ENCODE measurements around the gene ATP6V0E1.

ATP6V0E1 gene

DNA sequence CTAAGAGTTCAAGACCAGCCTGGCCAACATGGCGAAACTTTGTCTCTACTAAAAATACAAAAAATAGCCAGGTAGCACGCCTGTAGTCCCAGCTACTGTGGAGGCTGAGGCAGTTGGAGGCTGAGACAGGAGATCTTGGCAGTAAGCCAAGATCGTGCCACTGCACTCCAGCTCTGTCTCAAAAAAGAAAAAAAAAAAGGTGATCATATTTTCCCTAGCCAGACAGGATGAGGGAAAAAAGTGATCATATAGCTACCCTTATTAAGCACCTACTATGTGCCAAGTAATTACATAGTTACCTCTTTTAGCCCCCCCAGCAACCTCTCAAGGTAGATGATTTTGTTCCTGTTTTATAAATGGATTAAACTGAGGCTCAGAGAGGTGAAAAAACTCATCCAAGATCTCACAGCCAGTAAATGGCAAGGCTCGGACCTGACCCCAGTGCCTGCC is 42.5 kb upstream of the ATP6V0E1 start:
- TF ChIP-seq, protein P1, sequence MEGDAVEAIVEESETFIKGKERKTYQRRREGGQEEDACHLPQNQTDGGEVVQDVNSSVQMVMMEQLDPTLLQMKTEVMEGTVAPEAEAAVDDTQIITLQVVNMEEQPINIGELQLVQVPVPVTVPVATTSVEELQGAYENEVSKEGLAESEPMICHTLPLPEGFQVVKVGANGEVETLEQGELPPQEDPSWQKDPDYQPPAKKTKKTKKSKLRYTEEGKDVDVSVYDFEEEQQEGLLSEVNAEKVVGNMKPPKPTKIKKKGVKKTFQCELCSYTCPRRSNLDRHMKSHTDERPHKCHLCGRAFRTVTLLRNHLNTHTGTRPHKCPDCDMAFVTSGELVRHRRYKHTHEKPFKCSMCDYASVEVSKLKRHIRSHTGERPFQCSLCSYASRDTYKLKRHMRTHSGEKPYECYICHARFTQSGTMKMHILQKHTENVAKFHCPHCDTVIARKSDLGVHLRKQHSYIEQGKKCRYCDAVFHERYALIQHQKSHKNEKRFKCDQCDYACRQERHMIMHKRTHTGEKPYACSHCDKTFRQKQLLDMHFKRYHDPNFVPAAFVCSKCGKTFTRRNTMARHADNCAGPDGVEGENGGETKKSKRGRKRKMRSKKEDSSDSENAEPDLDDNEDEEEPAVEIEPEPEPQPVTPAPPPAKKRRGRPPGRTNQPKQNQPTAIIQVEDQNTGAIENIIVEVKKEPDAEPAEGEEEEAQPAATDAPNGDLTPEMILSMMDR (IDR thresholded peaks at IDR 0.05; ENCODE audit: extremely low read depth, insufficient read depth, missing control alignments) = no peak
- no peak for DNase-seq (ENCODE audit: low spot score)
- in situ Hi-C loops (cut with MboI; ENCODE audit: low pct_unique_long_range_greater_than_20kb, low sequenced_read_pairs, unreplicated experiment) = loop anchor here (25.0 kb wide), 1 partner anchor 454 kb away; no protein-coding TSS in a partner anchor

DNA sequence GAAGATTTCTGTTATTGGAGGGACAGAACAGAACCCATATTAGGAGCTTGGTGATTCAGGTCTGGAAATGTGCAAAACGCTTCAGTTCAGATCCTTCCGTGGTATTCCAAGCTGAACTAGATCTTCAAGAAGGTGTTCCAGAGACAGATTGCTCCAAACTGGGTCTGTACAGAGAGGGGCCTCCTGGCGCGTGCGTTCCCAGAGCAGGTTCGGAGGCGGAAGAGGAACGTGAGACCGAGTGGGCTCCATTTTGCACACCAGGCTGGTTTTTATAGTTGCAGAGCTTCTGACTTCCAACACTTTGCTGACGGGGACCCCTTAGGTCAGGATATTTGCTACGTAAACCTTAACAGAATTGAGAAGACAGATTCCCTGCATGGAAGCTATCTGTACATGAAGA is 41.0 kb upstream of the ATP6V0E1 start:
- in situ Hi-C loops (cut with MboI; ENCODE audit: low pct_unique_long_range_greater_than_20kb, low sequenced_read_pairs, unreplicated experiment) = loop anchor here (25.0 kb wide), 1 partner anchor 455 kb away; no protein-coding TSS in a partner anchor
- DNase-seq (ENCODE audit: low spot score) = no peak
- TF ChIP-seq, protein P1 (IDR thresholded peaks at IDR 0.05; ENCODE audit: extremely low read depth, insufficient read depth, missing control alignments) = no peak

DNA sequence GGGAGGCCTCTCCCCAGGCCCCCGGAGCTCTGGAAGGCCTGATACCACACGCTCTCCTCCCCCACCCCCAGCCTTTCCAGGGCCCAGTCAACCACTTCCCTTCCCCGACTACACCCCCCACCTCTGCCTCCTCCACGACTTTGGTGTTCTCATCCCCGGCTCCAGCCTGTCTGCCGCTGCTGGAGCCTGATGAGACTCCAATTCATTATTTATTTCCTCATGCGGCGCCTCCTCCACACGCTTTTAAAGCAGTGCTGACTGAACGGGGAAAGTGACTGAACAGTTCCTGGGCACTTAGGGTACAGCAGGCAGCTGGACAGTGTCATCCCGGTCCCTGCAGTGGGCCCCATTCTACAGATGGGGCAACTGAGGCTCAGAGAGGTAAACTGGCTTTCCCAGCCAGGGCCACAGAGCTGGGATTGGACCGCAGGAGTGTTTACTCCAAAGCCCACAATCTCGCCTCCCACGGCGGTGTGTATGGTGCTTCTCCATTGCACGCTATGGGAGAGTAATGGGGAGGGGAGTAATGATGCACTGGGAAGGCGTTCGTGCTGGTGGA is 40.2 kb upstream of the ATP6V0E1 start:
- DNase-seq (ENCODE audit: low spot score) = no peak
- in situ Hi-C loops (cut with MboI; ENCODE audit: low pct_unique_long_range_greater_than_20kb, low sequenced_read_pairs, unreplicated experiment) = loop anchor here (25.0 kb wide), 1 partner anchor 456 kb away; no protein-coding TSS in a partner anchor
- TF ChIP-seq, protein P1 (IDR thresholded peaks at IDR 0.05; ENCODE audit: extremely low read depth, insufficient read depth, missing control alignments) = no peak

DNA sequence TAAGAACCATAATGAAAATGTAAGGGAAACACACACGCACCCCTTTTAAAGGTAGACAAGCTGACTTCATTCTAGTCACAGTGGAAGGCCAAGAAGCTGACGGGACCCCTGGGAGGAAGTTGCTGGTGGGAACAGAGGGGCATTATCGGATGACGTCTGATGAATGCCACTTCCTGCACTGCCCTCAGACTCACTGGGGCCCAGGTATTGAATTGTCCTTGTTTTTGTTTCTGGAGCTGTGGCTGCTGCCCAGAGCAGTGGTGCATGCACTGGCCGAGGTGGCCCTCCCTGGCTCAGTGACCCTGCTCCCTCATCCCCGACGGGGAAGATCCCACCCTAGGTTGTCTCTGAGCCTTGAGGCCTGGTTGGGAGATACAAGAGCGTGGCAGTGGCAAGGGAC is 39.7 kb upstream of the ATP6V0E1 start:
- in situ Hi-C loops (cut with MboI; ENCODE audit: low pct_unique_long_range_greater_than_20kb, low sequenced_read_pairs, unreplicated experiment) = loop anchor here (25.0 kb wide), 1 partner anchor 457 kb away; no protein-coding TSS in a partner anchor
- no peak for DNase-seq (ENCODE audit: low spot score)
- TF ChIP-seq, protein P1 (IDR thresholded peaks at IDR 0.05; ENCODE audit: extremely low read depth, insufficient read depth, missing control alignments) = no peak

DNA sequence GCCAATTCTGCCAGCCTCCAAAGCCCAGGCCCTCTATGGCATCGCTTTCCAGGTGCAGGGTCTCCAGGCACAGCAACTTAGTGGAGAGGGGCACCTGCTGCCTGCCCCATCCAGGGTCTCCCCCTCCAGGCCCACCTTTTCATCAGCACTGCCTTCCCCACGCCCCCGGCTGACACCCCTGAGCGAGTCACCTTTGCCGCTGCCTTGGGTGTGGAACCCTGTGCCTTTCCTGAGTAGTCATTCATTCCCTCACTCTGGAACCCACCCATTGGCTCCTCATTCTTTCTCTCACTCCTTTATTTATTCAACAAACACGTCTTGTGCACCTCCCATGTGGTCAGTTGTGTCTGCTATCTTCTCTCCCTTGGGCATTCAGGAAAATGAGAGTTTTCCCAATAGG is 38.8 kb upstream of the ATP6V0E1 start:
- TF ChIP-seq, protein P1 (IDR thresholded peaks at IDR 0.05; ENCODE audit: extremely low read depth, insufficient read depth, missing control alignments) = no peak
- DNase-seq (ENCODE audit: low spot score) = no peak
- in situ Hi-C loops (cut with MboI; ENCODE audit: low pct_unique_long_range_greater_than_20kb, low sequenced_read_pairs, unreplicated experiment) = loop anchor here (25.0 kb wide), 1 partner anchor 457 kb away; no protein-coding TSS in a partner anchor

DNA sequence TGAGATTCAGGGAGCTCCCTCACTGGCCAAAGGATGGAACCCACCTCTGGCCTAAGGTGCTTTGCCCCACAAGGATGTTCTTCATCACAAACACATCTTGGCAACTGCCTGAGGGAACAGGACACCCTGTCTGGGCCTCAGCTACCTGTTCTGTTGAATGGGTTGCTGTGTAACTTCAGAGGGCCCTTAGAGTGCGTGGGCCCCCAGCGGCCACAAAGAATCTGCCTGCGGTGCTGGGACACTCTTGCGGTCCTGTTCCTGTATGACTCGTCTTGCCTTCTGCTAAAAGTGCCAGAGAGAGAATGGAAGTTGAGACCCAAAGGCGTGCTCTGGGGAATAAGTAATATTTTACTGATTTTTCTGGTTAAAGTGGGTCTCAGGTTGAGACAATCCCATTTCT is 38.4 kb upstream of the ATP6V0E1 start:
- in situ Hi-C loops (cut with MboI; ENCODE audit: low pct_unique_long_range_greater_than_20kb, low sequenced_read_pairs, unreplicated experiment) = loop anchor here (25.0 kb wide), 1 partner anchor 458 kb away; no protein-coding TSS in a partner anchor
- TF ChIP-seq, protein P1 (IDR thresholded peaks at IDR 0.05; ENCODE audit: extremely low read depth, insufficient read depth, missing control alignments) = no peak
- DNase-seq (ENCODE audit: low spot score) = no peak

Measured in GM13977 (cell line).